NB4 (cell line): ENCODE measurements around the gene GMDS.

Experiments used
- CTCF ChIP-seq: IDR thresholded peaks from one replicate; pipeline ENCODE4 v1.5.1; 2012; ENCODE audit warnings: low read depth, low read length
- POLR2A ChIP-seq: IDR thresholded peaks from 2 replicates; pipeline ENCODE4 v1.6.1; 2011; ENCODE audit warnings: mild to moderate bottlenecking; ENCODE audit not compliant: insufficient read length; ENCODE audit errors: extremely low read depth

DNA sequence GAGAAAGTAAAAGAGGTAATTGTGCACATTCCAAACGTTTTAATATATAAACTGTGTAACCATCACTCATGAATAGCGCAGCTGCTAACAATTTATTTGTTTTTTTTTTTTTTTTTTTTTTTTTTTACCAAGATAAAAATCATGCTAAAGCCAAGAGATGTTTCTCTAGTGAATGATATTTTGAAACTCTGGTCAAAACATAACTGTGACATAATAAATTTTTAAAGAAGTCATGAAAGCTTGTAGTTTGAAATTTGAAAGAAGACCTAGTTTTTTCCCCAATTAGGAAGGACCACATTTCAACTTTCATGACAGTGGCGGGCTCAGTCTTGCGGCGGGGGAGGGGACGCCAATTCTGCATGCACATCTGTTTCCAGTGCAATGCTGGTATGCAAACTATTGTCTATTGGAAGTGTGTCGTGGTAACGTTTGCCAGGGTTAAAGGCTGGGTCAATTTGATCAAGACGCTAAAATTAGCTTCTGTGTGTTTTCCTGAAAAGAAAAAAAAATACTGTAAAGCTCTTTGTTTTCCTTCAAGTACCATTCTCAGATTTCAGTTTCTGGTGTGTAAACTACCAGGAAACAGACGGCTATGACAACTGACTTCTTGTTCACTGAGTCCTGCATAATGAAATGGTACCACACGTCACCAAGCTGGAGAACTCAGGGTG is 423.8 kb downstream of the GMDS start:
- TF ChIP-seq POLR2A (no peak), CTCF (no peak)
